ENCODE results near the gene NHEJ1. TPM values are rescaled to one million over a fixed set of nuclear protein-coding genes. Genes with fewer than 3 reads are reported as not detected.

NHEJ1 gene
- total and polyA plus RNA-seq, 9 of the 15 experiments (the other 6 are each of a cell fraction or from before 2014, with no cell fraction given): 9.0 to 23.7 (median 13.9) TPM

GRCh38 chr2:219112651-219113338 is 47.8 kb downstream of the NHEJ1 start:
- Histone ChIP-seq H3K4me2 (ENCODE audit: insufficient read depth, low read length) (no peak overlapping the region), H3K27me3 (ENCODE audit: control insufficient read depth in 2 of 2, insufficient read depth in 2 of 2, low read length in 2 of 2) (no peaks in the 10 kb centered on the region), H3K79me2 (ENCODE audit: control insufficient read depth, insufficient read depth, low read length) (no peaks in the 10 kb centered on the region), H2AFZ (ENCODE audit: low read depth, low read length) (no peak overlapping the region), H3K4me3 (no peak overlapping the region), H3K9me3 (replicated peaks; ENCODE audit: control insufficient read depth, insufficient read depth, low read depth, low read length) (no peaks in the 10 kb centered on the region), H3K36me3 (ENCODE audit: control insufficient read depth, insufficient read depth, low read length) (no peaks in the 10 kb centered on the region), H3K27ac (ENCODE audit: extremely low read depth, low read depth, low read length) (no peak overlapping the region), H3K9me1 (ENCODE audit: control insufficient read depth, insufficient read depth, low read length) (no peaks in the 10 kb centered on the region), H3K9ac (ENCODE audit: insufficient read depth in 1 of 2, low read depth in 2 of 2, low read length in 2 of 2) (no peak overlapping the region), H3K4me1 (replicated peaks in 1 of 2; ENCODE audit: control insufficient read depth in 2 of 2, insufficient read depth in 2 of 2, low read length in 2 of 2) (no peaks in the 10 kb centered on the region), H4K20me1 (replicated peaks; ENCODE audit: control insufficient read depth, insufficient read depth, low read length) (no peaks in the 10 kb centered on the region)
- ATAC-seq (no peak), DNase-seq (ENCODE audit: extremely low read depth in 1 of 4, low spot score in 3 of 4) (no peak), FAIRE-seq (no peak)
- CTCF ChIA-PET (ENCODE audit: low intra/inter-chr PET ratio): no interaction called here
- in situ Hi-C loops (cut with MboI): loop anchor here (5.0 to 10.0 kb wide), 2 partner anchors 35 to 258 kb away; partner anchors contain the start of gene WNT6
- TF ChIP-seq STAT5B (CRISPR knock-in tag; IDR thresholded peaks at IDR 0.05): no peak
- POLR2A ChIA-PET: no interaction called here
- no TSS peak for BruUV-seq (replicated peaks)
- intact Hi-C loops (cut with micrococcal nuclease): no loop called here
- 32% methylated on average over 9 of the region's 9 CpGs for WGBS (ENCODE audit: insufficient coverage, low coverage, missing lambda C conversion rate)

- no peak overlapping the region for H3K4me2 ChIP-seq (ENCODE audit: insufficient read depth, low read length)
- no peaks in the 10 kb centered on the region for H4K20me1 ChIP-seq (replicated peaks; ENCODE audit: control insufficient read depth, insufficient read depth, low read length)
- CTCF ChIA-PET (ENCODE audit: low intra/inter-chr PET ratio): no interaction called here
- H2AFZ ChIP-seq (ENCODE audit: low read depth, low read length): no peak overlapping the region
- no peak for TF ChIP-seq CBX1 (IDR thresholded peaks at IDR 0.05; ENCODE audit: low read depth)
- intact Hi-C loops (cut with micrococcal nuclease): no loop called here
- POLR2A ChIA-PET: interaction anchor here (0.6 kb wide), 1 partner anchor 16 kb away, joined by 3 read pairs; no protein-coding TSS in a partner anchor
- H3K4me1 ChIP-seq (replicated peaks in 1 of 2; ENCODE audit: control insufficient read depth in 2 of 2, insufficient read depth in 2 of 2, low read length in 2 of 2): no peaks in the 10 kb centered on the region
- H3K4me3 ChIP-seq: no peak overlapping the region
- H3K36me3 ChIP-seq (ENCODE audit: control insufficient read depth, insufficient read depth, low read length): no peaks in the 10 kb centered on the region
- DNase-seq (ENCODE audit: extremely low read depth in 1 of 4, low spot score in 3 of 4) (no peak), FAIRE-seq (no peak), ATAC-seq (no peak)
- no peak overlapping the region for H3K27ac ChIP-seq (ENCODE audit: extremely low read depth, low read depth, low read length)
- BruUV-seq (replicated peaks): no TSS peak
- H3K27me3 ChIP-seq (ENCODE audit: control insufficient read depth in 2 of 2, insufficient read depth in 2 of 2, low read length in 2 of 2): no peaks in the 10 kb centered on the region
- no peaks in the 10 kb centered on the region for H3K9me1 ChIP-seq (ENCODE audit: control insufficient read depth, insufficient read depth, low read length)
- 71% methylated on average over 2 of the region's 2 CpGs for WGBS (ENCODE audit: insufficient coverage, low coverage, missing lambda C conversion rate)
- in situ Hi-C loops (cut with MboI): loop anchor here (5.0 to 10.0 kb wide), 2 partner anchors 35 to 257 kb away; partner anchors contain the start of gene WNT6
- H3K79me2 ChIP-seq (ENCODE audit: control insufficient read depth, insufficient read depth, low read length): no peaks in the 10 kb centered on the region
- H3K9me3 ChIP-seq (replicated peaks; ENCODE audit: control insufficient read depth, insufficient read depth, low read depth, low read length): no peaks in the 10 kb centered on the region
- H3K9ac ChIP-seq (ENCODE audit: insufficient read depth in 1 of 2, low read depth in 2 of 2, low read length in 2 of 2): no peak overlapping the region
These were observed 48.6 kb downstream of the NHEJ1 start for GRCh38 chr2:219112062-219112406.

All from K562 (cell line).